Measurements from ENCODE around the gene FIG4. TPM values are rescaled to one million over a fixed set of nuclear protein-coding genes. Genes with fewer than 3 reads are reported as not detected.

The FIG4 gene
- total RNA-seq, 1 donor from 2014 or later: 15.4 TPM

- Mint-ChIP-seq H3K4me1 (ENCODE audit: low read depth, unreplicated experiment) (no peaks in the 10 kb centered on the region), H3K9me3 (ENCODE audit: unreplicated experiment) (peaks cover 6% of the 10 kb centered on the region), H3K27ac (ENCODE audit: unreplicated experiment) (no peak overlapping the region), H3K36me3 (ENCODE audit: unreplicated experiment) (peaks cover 21% of the 10 kb centered on the region), H3K4me3 (ENCODE audit: unreplicated experiment) (no peak overlapping the region), H3K27me3 (ENCODE audit: unreplicated experiment) (peaks cover 1% of the 10 kb centered on the region)
- DNase-seq: no peak
- TF ChIP-seq CTCF (IDR thresholded peaks at IDR 0.05; ENCODE audit: partially characterized antibody, unreplicated experiment): no peak
These were observed 143.0 kb downstream of the FIG4 start for GRCh38 chr6:109834131-109834530.

DNA sequence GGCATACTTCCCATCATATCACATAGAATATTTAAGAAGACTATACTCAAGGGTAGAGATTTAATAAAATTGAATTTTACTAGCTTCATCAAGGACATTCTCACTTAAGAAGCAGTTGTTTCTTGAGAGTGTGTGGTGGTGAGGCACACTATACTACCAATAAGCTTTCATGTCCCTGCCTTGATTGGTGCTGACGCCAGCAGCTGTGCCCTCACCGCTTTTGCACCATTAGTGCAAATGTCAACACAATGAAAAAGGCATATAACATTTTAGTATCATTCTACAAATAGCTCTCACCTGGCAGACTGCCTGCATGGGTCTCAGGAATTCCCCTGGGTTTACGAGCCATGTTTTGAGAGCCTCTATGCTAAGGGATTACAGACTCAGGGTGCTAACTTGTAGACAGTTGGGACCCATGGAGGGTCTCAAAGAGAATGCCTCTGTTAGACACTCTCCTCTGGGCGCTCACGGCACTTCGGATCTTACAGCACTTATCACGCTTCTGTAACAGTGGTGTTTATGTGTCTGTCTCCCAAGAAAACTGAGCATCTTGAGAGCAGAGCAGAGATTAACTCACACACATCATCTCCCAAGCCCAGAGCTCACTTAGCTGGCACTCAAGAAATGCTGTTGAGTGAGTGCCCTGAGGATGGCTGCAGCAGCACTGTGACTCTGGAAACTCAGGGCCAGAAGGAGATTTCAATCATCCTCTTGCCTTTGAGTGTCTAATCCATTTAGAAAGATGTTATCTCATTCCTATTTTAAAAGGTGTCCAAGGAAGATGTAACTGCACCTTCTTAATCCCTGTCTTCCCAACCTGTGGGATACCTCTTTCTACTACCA lies 143.7 kb downstream of the FIG4 start:
- H3K9me3 Mint-ChIP-seq (ENCODE audit: unreplicated experiment): peaks cover 6% of the 10 kb centered on the region
- H3K27ac Mint-ChIP-seq (ENCODE audit: unreplicated experiment): no peak overlapping the region
- no peak overlapping the region for H3K4me3 Mint-ChIP-seq (ENCODE audit: unreplicated experiment)
- H3K36me3 Mint-ChIP-seq (ENCODE audit: unreplicated experiment): peaks cover 17% of the 10 kb centered on the region
- TF ChIP-seq CTCF (IDR thresholded peaks at IDR 0.05; ENCODE audit: partially characterized antibody, unreplicated experiment): no peak
- no peak for DNase-seq
- peaks cover 1% of the 10 kb centered on the region for H3K27me3 Mint-ChIP-seq (ENCODE audit: unreplicated experiment)
- H3K4me1 Mint-ChIP-seq (ENCODE audit: low read depth, unreplicated experiment): no peaks in the 10 kb centered on the region

DNA sequence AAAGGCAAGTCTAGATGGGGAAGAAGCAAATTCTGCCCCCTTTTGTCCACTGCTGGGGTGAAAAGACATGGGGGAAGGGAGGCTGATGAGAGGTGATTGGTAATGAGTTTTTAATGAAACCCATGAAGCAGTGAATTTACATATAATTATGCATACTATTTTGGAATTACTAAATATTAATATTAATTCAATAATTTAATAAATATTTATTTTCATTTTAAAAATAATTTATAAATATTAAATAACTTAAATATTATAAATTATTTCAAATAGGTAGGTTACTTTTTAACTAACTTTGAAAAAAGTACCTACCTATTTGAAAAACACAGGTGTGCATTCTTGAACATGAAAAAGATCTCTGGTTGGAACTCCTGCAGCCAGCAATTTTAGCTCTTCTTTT lies 148.9 kb downstream of the FIG4 start:
- H3K27me3 Mint-ChIP-seq (ENCODE audit: unreplicated experiment): no peaks in the 10 kb centered on the region

DNA sequence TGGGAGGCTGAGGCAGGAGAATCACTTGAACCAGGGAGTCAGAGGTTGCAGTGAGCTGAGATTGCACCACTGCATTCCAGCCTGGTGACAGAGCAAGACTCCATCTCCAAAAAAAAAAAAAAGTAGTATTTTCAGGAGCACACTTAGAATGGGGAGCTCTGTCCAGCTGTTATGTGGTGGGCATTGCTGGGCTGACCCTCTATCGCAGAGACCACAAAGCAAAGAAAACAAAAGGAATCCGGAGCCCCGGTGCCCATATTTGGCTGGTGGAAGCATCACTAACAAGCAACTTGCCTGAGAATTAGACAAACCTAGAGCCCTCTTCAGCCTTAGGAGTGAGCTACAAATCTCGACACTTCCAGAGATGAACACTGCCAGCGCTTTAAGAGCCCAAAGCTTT lies 149.7 kb downstream of the FIG4 start:
- no peak for TF ChIP-seq CTCF (IDR thresholded peaks at IDR 0.05; ENCODE audit: partially characterized antibody, unreplicated experiment)
- Mint-ChIP-seq H3K4me3 (ENCODE audit: unreplicated experiment) (no peak overlapping the region), H3K27ac (ENCODE audit: unreplicated experiment) (no peak overlapping the region), H3K4me1 (ENCODE audit: low read depth, unreplicated experiment) (no peaks in the 10 kb centered on the region), H3K27me3 (ENCODE audit: unreplicated experiment) (no peaks in the 10 kb centered on the region), H3K9me3 (ENCODE audit: unreplicated experiment) (no peaks in the 10 kb centered on the region), H3K36me3 (ENCODE audit: unreplicated experiment) (no peaks in the 10 kb centered on the region)
- no peak for DNase-seq

More for the DNA sequence above, 148.9 kb downstream of the FIG4 start:
- Mint-ChIP-seq H3K9me3 (ENCODE audit: unreplicated experiment) (no peaks in the 10 kb centered on the region), H3K27ac (ENCODE audit: unreplicated experiment) (no peak overlapping the region), H3K36me3 (ENCODE audit: unreplicated experiment) (no peaks in the 10 kb centered on the region), H3K4me1 (ENCODE audit: low read depth, unreplicated experiment) (no peaks in the 10 kb centered on the region), H3K4me3 (ENCODE audit: unreplicated experiment) (no peak overlapping the region)
- no peak for DNase-seq
- no peak for TF ChIP-seq CTCF (IDR thresholded peaks at IDR 0.05; ENCODE audit: partially characterized antibody, unreplicated experiment)

DNA sequence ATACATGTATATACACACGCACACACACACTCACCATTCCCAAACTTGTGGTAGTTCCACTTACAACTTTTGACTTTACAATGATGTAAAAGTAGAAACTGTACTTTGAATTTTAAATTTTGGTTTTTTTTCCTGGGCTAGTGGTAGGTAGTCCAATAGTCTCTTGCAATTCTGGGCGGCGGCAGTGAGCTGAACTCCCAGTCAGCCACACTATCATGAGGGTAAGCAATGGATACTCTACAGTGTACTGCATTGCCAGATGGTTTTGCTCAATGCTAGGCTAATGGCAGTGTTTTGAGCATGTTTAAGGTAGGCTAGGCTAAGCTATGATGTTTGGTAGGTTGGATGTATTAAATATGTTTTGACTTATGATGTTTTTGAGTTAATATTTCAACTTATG lies 150.8 kb downstream of the FIG4 start:
- H3K4me1 Mint-ChIP-seq (ENCODE audit: low read depth, unreplicated experiment): no peaks in the 10 kb centered on the region
- H3K27me3 Mint-ChIP-seq (ENCODE audit: unreplicated experiment): no peaks in the 10 kb centered on the region
- no peaks in the 10 kb centered on the region for H3K36me3 Mint-ChIP-seq (ENCODE audit: unreplicated experiment)
- no peak overlapping the region for H3K4me3 Mint-ChIP-seq (ENCODE audit: unreplicated experiment)
- DNase-seq: no peak
- TF ChIP-seq CTCF (IDR thresholded peaks at IDR 0.05; ENCODE audit: partially characterized antibody, unreplicated experiment): no peak
- no peak overlapping the region for H3K27ac Mint-ChIP-seq (ENCODE audit: unreplicated experiment)
- H3K9me3 Mint-ChIP-seq (ENCODE audit: unreplicated experiment): no peaks in the 10 kb centered on the region

All from glutamatergic neuron (in vitro differentiated cells).